Body of pancreas (tissue), 4 donors: ENCODE data around the gene EXOC2.

Experiments
- CTCF ChIP-seq, 7 experiments: fragments of 450-650 bp in 4 of 7; fragments of 200-600 bp in 3 of 7; sonication (generic) in 3 of 7; IDR thresholded peaks; one replicate each; pipeline ENCODE4 v1.5.1; 2016 to 2019; ENCODE audit warnings: antibody characterized with exemption in 7 of 7
- POLR2A ChIP-seq, 3 donors: fragments of 450-650 bp; IDR thresholded peaks; one replicate each; pipeline ENCODE4 v1.6.1; 2016; ENCODE audit warnings: antibody characterized with exemption in 3 of 3, mild to moderate bottlenecking in 2 of 3

- TF ChIP-seq CTCF (IDR thresholded peaks at IDR 0.05) (no peak), POLR2A (IDR thresholded peaks at IDR 0.05) (no peak)
Observed at GRCh38 chr6:677919-678318, 15.0 kb downstream of the EXOC2 start.
